Muscle layer of duodenum (tissue), 2 donors: ENCODE data around the gene FAM163B.

ENCODE experiments used
- H3K27ac ChIP-seq: one replicate; pipeline ENCODE4 v1.7.0; 2013; ENCODE audit warnings: mild to moderate bottlenecking, low read length
- H3K27me3 ChIP-seq: one replicate; pipeline ENCODE4 v1.7.0; 2013; ENCODE audit warnings: low read depth, mild to moderate bottlenecking, control low read depth, low read length
- H3K36me3 ChIP-seq, 2 donors: one replicate each; pipeline ENCODE4 v1.7.0; 2013; ENCODE audit warnings: low read length in 2 of 2, control low read depth in 1 of 2, mild to moderate bottlenecking in 1 of 2; ENCODE audit not compliant: insufficient read depth in 2 of 2, control insufficient read depth in 1 of 2
- H3K4me1 ChIP-seq, 2 donors: one replicate each; pipeline ENCODE4 v1.7.0; 2013; ENCODE audit warnings: low read length in 2 of 2, mild to moderate bottlenecking in 2 of 2, control low read depth in 1 of 2, moderate library complexity in 1 of 2; ENCODE audit not compliant: insufficient read depth in 2 of 2, control insufficient read depth in 1 of 2
- H3K4me3 ChIP-seq, 2 donors: one replicate each; pipeline ENCODE4 v1.7.0; 2013; ENCODE audit warnings: low read length in 2 of 2, low read depth in 1 of 2, mild to moderate bottlenecking in 1 of 2
- H3K9me3 ChIP-seq, 2 donors: one replicate each; pipeline ENCODE4 v1.7.0; 2013; ENCODE audit warnings: low read length in 2 of 2, control low read depth in 1 of 2, mild to moderate bottlenecking in 1 of 2; ENCODE audit not compliant: control insufficient read depth in 1 of 2
- donor health status: healthy.

FAM163B gene

GRCh38 chr9:133645021-133645765, 36.0 kb upstream of the FAM163B start:
- Histone ChIP-seq H3K36me3 (no peaks in the 10 kb centered on the region), H3K27me3 (no peaks in the 10 kb centered on the region), H3K4me1 (no peaks in the 10 kb centered on the region), H3K27ac (no peak overlapping the region), H3K4me3 (no peak overlapping the region), H3K9me3 (no peaks in the 10 kb centered on the region)

- no peaks in the 10 kb centered on the region for H3K9me3 ChIP-seq
- no peaks in the 10 kb centered on the region for H3K4me1 ChIP-seq
- no peak overlapping the region for H3K4me3 ChIP-seq
- H3K27ac ChIP-seq = no peak overlapping the region
- H3K36me3 ChIP-seq = no peaks in the 10 kb centered on the region
- no peaks in the 10 kb centered on the region for H3K27me3 ChIP-seq
Measured at GRCh38 chr9:133643978-133644760, 35.0 kb upstream of the FAM163B start.

- H3K36me3 ChIP-seq = no peaks in the 10 kb centered on the region
- H3K9me3 ChIP-seq = no peaks in the 10 kb centered on the region
- no peaks in the 10 kb centered on the region for H3K27me3 ChIP-seq
- no peaks in the 10 kb centered on the region for H3K4me1 ChIP-seq
- H3K27ac ChIP-seq = no peak overlapping the region
- no peak overlapping the region for H3K4me3 ChIP-seq
Measured at GRCh38 chr9:133643362-133643755, 34.2 kb upstream of the FAM163B start.

- no peaks in the 10 kb centered on the region for H3K27me3 ChIP-seq
- no peaks in the 10 kb centered on the region for H3K9me3 ChIP-seq
- no peak overlapping the region for H3K27ac ChIP-seq
- no peaks in the 10 kb centered on the region for H3K4me1 ChIP-seq
- H3K36me3 ChIP-seq = no peaks in the 10 kb centered on the region
- no peak overlapping the region for H3K4me3 ChIP-seq
Measured at GRCh38 chr9:133642708-133643361, 33.6 kb upstream of the FAM163B start.

GRCh38 chr9:133641861-133642595, 32.8 kb upstream of the FAM163B start:
- no peaks in the 10 kb centered on the region for H3K27me3 ChIP-seq
- no peaks in the 10 kb centered on the region for H3K9me3 ChIP-seq

GRCh38 chr9:133641396-133641655, 32.1 kb upstream of the FAM163B start:
- H3K4me3 ChIP-seq = no peak overlapping the region
- no peaks in the 10 kb centered on the region for H3K27me3 ChIP-seq
- H3K27ac ChIP-seq = no peak overlapping the region
- no peaks in the 10 kb centered on the region for H3K4me1 ChIP-seq
- no peaks in the 10 kb centered on the region for H3K9me3 ChIP-seq
- no peaks in the 10 kb centered on the region for H3K36me3 ChIP-seq

More at GRCh38 chr9:133641861-133642595, 32.8 kb upstream of the FAM163B start:
- Histone ChIP-seq H3K27ac (no peak overlapping the region), H3K36me3 (no peaks in the 10 kb centered on the region), H3K4me1 (no peaks in the 10 kb centered on the region), H3K4me3 (no peak overlapping the region)

- Histone ChIP-seq H3K9me3 (no peaks in the 10 kb centered on the region), H3K4me3 (no peak overlapping the region), H3K4me1 (no peaks in the 10 kb centered on the region), H3K27me3 (no peaks in the 10 kb centered on the region), H3K36me3 (no peaks in the 10 kb centered on the region), H3K27ac (no peak overlapping the region)
Measured at GRCh38 chr9:133640580-133641395, 31.6 kb upstream of the FAM163B start.

GRCh38 chr9:133640160-133640559, 31.0 kb upstream of the FAM163B start:
- Histone ChIP-seq H3K4me3 (no peak overlapping the region), H3K4me1 (no peaks in the 10 kb centered on the region), H3K36me3 (no peaks in the 10 kb centered on the region), H3K27ac (no peak overlapping the region), H3K9me3 (no peaks in the 10 kb centered on the region), H3K27me3 (no peaks in the 10 kb centered on the region)

- no peaks in the 10 kb centered on the region for H3K36me3 ChIP-seq
Measured at GRCh38 chr9:133639613-133640012, 30.4 kb upstream of the FAM163B start.

GRCh38 chr9:133638711-133639110, 29.5 kb upstream of the FAM163B start:
- no peaks in the 10 kb centered on the region for H3K36me3 ChIP-seq
- no peak overlapping the region for H3K27ac ChIP-seq
- no peak overlapping the region for H3K4me3 ChIP-seq
- H3K9me3 ChIP-seq = no peaks in the 10 kb centered on the region
- no peaks in the 10 kb centered on the region for H3K27me3 ChIP-seq
- no peaks in the 10 kb centered on the region for H3K4me1 ChIP-seq

More at GRCh38 chr9:133639613-133640012, 30.4 kb upstream of the FAM163B start:
- H3K27ac ChIP-seq = no peak overlapping the region
- no peaks in the 10 kb centered on the region for H3K27me3 ChIP-seq
- H3K4me3 ChIP-seq = no peak overlapping the region
- H3K9me3 ChIP-seq = no peaks in the 10 kb centered on the region
- H3K4me1 ChIP-seq = no peaks in the 10 kb centered on the region
